ENCODE results near the gene TRIP12.
A peak's percentile ranks its signal among the peaks of the same experiment; 100 is the strongest.

The TRIP12 gene

GRCh38 chr2:229869226-229869625, 52.6 kb downstream of the TRIP12 start:
- in situ Hi-C loops (cut with MboI; ENCODE audit: low pct_unique_long_range_greater_than_20kb, low sequenced_read_pairs, unreplicated experiment) = no loop called here

GRCh38 chr2:229868794-229869193, 53.0 kb downstream of the TRIP12 start:
- in situ Hi-C loops (cut with MboI; ENCODE audit: low pct_unique_long_range_greater_than_20kb, low sequenced_read_pairs, unreplicated experiment) = no loop called here
- TF ChIP-seq CTCF (IDR thresholded peaks at IDR 0.05; ENCODE audit: extremely low read depth, insufficient read depth, missing control alignments) = no peak
- no peak for DNase-seq (ENCODE audit: low spot score)

More at GRCh38 chr2:229869226-229869625, 52.6 kb downstream of the TRIP12 start:
- TF ChIP-seq CTCF (IDR thresholded peaks at IDR 0.05; ENCODE audit: extremely low read depth, insufficient read depth, missing control alignments) = no peak
- DNase-seq (ENCODE audit: low spot score) = peak; percentile 53

GRCh38 chr2:229865033-229865432, 56.8 kb downstream of the TRIP12 start:
- TF ChIP-seq CTCF (IDR thresholded peaks at IDR 0.05; ENCODE audit: extremely low read depth, insufficient read depth, missing control alignments) = no peak
- no peak for DNase-seq (ENCODE audit: low spot score)
- in situ Hi-C loops (cut with MboI; ENCODE audit: low pct_unique_long_range_greater_than_20kb, low sequenced_read_pairs, unreplicated experiment) = no loop called here

GRCh38 chr2:229861431-229861830, 60.4 kb downstream of the TRIP12 start:
- in situ Hi-C loops (cut with MboI; ENCODE audit: low pct_unique_long_range_greater_than_20kb, low sequenced_read_pairs, unreplicated experiment) = no loop called here
- no peak for DNase-seq (ENCODE audit: low spot score)
- TF ChIP-seq CTCF (IDR thresholded peaks at IDR 0.05; ENCODE audit: extremely low read depth, insufficient read depth, missing control alignments) = no peak

- DNase-seq (ENCODE audit: low spot score) = no peak
- in situ Hi-C loops (cut with MboI; ENCODE audit: low pct_unique_long_range_greater_than_20kb, low sequenced_read_pairs, unreplicated experiment) = no loop called here
- TF ChIP-seq CTCF (IDR thresholded peaks at IDR 0.05; ENCODE audit: extremely low read depth, insufficient read depth, missing control alignments) = no peak
Observed at GRCh38 chr2:229860334-229860733, 61.5 kb downstream of the TRIP12 start.

- in situ Hi-C loops (cut with MboI; ENCODE audit: low pct_unique_long_range_greater_than_20kb, low sequenced_read_pairs, unreplicated experiment) = no loop called here
Observed at GRCh38 chr2:229858351-229858750, 63.5 kb downstream of the TRIP12 start.

More at GRCh38 chr2:229858351-229858750, 63.5 kb downstream of the TRIP12 start:
- DNase-seq (ENCODE audit: low spot score) = no peak
- TF ChIP-seq CTCF (IDR thresholded peaks at IDR 0.05; ENCODE audit: extremely low read depth, insufficient read depth, missing control alignments) = no peak
